B cell (primary cell): ENCODE data around the gene TMEM115.

Source experiments
- CTCF ChIP-seq: fragments of 200-600 bp; IDR thresholded peaks from one replicate; pipeline ENCODE4 v1.8.0; 2022; ENCODE audit warnings: antibody characterized with exemption, mild to moderate bottlenecking
- EZH2 ChIP-seq: IDR thresholded peaks from 2 replicates; pipeline ENCODE4 v1.6.1; 2012; ENCODE audit warnings: borderline replicate concordance, low read depth, mild to moderate bottlenecking, moderate library complexity, low read length; ENCODE audit not compliant: insufficient read depth, poor library complexity, severe bottlenecking

GRCh38 chr3:50345586-50346234 is 13.6 kb downstream of the TMEM115 start, which contains the start of gene ZMYND10:
- no peak for TF ChIP-seq CTCF
- no peak for TF ChIP-seq EZH2
